ENCODE data around the gene ATXN2. TPM values are rescaled to one million over a fixed set of nuclear protein-coding genes. Genes with fewer than 3 reads are reported as not detected.
A peak's percentile ranks its signal among the peaks of the same experiment; 100 is the strongest.

ATXN2 gene
- total RNA-seq, 3 donors from 2014 or later, result 36.6 to 66.2 (median 64.0) TPM

DNA sequence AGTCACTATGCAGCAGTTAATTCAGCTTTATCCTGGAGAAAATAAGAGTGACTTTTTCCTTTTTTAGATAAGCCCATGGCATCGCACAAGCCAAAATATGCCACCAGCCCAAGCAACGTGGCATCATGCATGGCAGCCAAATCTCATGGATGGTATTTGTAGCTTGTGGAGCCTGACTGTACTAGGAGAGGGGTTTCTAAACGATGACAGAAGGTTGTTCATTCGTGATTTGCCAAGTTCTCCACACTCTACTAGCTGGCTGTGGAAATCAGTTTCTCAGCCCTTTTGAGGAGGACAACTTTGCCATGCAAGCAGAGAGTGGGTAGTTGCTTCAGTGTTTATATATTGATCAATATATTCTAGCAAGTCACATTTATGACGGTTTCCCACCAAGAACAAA is 41.4 kb upstream of the ATXN2 start:
- Histone ChIP-seq H3K4me3 (no peak overlapping the region), H3K27ac (no peak overlapping the region), H3K36me3 (peaks cover 4% of the 10 kb centered on the region), H3K4me1 (peaks cover 0 to 3% of the 10 kb centered on the region in 2 donors), H3K9me3 (no peaks in the 10 kb centered on the region), H3K27me3 (no peaks in the 10 kb centered on the region)
- intact Hi-C loops (cut with DNase I; ENCODE audit: low total_unique reads), result no loop called here
- DNase-seq (ENCODE audit: low spot score in 2 of 2), result no peak
- TF ChIP-seq POLR2A (IDR thresholded peaks at IDR 0.05) (no peak), POLR2AphosphoS5 (IDR thresholded peaks at IDR 0.05) (no peak)
- TF ChIP-seq, protein P1, sequence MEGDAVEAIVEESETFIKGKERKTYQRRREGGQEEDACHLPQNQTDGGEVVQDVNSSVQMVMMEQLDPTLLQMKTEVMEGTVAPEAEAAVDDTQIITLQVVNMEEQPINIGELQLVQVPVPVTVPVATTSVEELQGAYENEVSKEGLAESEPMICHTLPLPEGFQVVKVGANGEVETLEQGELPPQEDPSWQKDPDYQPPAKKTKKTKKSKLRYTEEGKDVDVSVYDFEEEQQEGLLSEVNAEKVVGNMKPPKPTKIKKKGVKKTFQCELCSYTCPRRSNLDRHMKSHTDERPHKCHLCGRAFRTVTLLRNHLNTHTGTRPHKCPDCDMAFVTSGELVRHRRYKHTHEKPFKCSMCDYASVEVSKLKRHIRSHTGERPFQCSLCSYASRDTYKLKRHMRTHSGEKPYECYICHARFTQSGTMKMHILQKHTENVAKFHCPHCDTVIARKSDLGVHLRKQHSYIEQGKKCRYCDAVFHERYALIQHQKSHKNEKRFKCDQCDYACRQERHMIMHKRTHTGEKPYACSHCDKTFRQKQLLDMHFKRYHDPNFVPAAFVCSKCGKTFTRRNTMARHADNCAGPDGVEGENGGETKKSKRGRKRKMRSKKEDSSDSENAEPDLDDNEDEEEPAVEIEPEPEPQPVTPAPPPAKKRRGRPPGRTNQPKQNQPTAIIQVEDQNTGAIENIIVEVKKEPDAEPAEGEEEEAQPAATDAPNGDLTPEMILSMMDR (IDR thresholded peaks at IDR 0.05), result no peak

DNA sequence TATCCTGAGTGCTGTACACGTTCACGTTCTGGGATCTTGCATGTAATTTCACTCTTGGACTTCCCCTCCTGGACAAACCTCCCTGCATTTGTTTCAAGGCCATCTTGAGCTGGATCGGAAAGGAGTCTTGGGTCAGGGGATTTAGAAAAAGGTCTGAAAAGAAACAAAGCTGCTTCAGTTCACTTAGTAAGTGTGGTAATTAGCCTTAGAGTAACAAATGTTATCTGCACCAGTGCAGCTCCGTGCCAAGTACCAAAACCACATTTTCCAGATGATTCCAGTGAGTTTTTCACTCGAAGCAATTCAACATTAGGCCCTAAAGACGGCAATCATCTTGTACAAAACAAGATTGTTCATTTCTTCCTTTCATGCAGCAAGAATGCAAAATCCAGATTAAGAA is 39.4 kb upstream of the ATXN2 start:
- Histone ChIP-seq H3K27ac (no peak overlapping the region), H3K36me3 (no peaks in the 10 kb centered on the region), H3K9me3 (no peaks in the 10 kb centered on the region), H3K4me3 (no peak overlapping the region), H3K27me3 (no peaks in the 10 kb centered on the region), H3K4me1 (peaks cover 0 to 3% of the 10 kb centered on the region in 2 donors)
- intact Hi-C loops (cut with DNase I; ENCODE audit: low total_unique reads), result no loop called here
- no peak for DNase-seq (ENCODE audit: low spot score in 2 of 2)
- TF ChIP-seq POLR2AphosphoS5 (IDR thresholded peaks at IDR 0.05), result no peak
- TF ChIP-seq POLR2A (IDR thresholded peaks at IDR 0.05), result no peak
- TF ChIP-seq, protein P1 (IDR thresholded peaks at IDR 0.05), result no peak

DNA sequence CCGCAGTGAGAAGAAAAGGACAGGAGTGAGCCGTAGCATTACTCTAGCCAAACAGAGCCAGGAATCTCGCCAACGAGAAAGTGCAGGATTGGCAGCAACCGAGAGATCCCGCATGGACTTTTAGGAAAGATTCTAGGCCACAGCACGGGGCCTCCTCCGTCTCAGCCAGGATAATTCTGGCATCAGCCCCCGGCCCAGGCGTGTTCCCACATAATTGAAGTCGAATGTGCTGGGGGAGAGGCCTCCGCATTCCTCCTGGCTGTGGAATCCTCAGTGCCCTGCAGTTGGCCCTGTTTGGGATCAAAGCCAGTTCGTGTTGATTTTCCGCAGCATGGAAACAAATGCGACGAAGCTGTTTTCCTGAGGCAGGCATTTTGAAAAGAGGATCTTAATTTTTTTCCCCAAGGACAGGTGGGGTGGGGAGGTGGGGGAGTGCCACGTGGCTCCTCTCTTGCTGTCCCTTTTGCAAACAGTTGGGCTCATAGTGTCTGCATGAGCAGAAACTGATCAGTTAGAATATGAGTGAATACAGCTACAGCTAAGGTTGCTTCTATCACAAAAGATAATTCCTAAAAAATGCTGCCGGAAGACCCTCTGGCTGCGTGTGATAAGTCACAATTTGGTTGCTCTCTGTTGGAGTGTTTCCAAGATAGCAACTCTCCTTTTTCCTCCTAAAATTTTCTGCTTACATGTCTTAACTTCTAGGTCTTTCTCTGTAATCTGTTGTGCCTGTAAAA is 37.3 kb upstream of the ATXN2 start:
- intact Hi-C loops (cut with DNase I; ENCODE audit: low total_unique reads), result no loop called here
- DNase-seq (ENCODE audit: low spot score in 2 of 2), result peak; percentile 62 to 69
- Histone ChIP-seq H3K27ac (peak overlapping the region; percentile 63 to 88), H3K4me3 (peak overlapping the region in 2 of 3 donors; percentile 9 to 45), H3K9me3 (no peaks in the 10 kb centered on the region), H3K36me3 (no peaks in the 10 kb centered on the region), H3K4me1 (peaks cover 0 to 3% of the 10 kb centered on the region in 2 donors), H3K27me3 (no peaks in the 10 kb centered on the region)
- TF ChIP-seq, protein P1 (IDR thresholded peaks at IDR 0.05), result no peak
- no peak for TF ChIP-seq POLR2A (IDR thresholded peaks at IDR 0.05)
- TF ChIP-seq POLR2AphosphoS5 (IDR thresholded peaks at IDR 0.05), result peak in 2 of 3 donors; percentile 27 to 59

DNA sequence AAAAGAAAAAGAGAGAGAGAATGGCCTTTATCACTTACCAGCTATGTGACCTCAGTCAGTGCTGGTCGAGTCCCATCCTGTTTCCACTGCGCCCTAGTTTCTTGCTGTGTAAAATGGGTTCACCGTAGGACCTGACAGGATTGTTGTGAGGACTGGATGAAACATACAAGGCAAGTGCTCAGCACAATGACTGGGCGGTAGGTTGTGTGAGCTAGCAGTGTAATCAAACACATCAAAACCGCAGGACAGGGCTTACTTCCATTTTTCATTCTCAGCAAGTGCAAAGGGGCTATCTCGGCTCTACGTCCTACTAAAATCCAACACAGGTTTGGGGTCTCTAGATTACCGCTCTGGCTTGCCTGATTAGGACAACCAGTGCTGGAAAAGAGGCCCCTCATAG is 36.4 kb upstream of the ATXN2 start:
- no peak for TF ChIP-seq POLR2A (IDR thresholded peaks at IDR 0.05)
- TF ChIP-seq, protein P1 (IDR thresholded peaks at IDR 0.05), result no peak
- no peak for TF ChIP-seq POLR2AphosphoS5 (IDR thresholded peaks at IDR 0.05)
- no peak overlapping the region for H3K4me3 ChIP-seq
- H3K36me3 ChIP-seq, result no peaks in the 10 kb centered on the region
- H3K27me3 ChIP-seq, result no peaks in the 10 kb centered on the region
- intact Hi-C loops (cut with DNase I; ENCODE audit: low total_unique reads), result no loop called here
- H3K9me3 ChIP-seq, result no peaks in the 10 kb centered on the region
- peaks cover 0 to 3% of the 10 kb centered on the region in 2 donors for H3K4me1 ChIP-seq
- DNase-seq (ENCODE audit: low spot score in 2 of 2), result no peak
- H3K27ac ChIP-seq, result peak overlapping the region; percentile 63 to 88

DNA sequence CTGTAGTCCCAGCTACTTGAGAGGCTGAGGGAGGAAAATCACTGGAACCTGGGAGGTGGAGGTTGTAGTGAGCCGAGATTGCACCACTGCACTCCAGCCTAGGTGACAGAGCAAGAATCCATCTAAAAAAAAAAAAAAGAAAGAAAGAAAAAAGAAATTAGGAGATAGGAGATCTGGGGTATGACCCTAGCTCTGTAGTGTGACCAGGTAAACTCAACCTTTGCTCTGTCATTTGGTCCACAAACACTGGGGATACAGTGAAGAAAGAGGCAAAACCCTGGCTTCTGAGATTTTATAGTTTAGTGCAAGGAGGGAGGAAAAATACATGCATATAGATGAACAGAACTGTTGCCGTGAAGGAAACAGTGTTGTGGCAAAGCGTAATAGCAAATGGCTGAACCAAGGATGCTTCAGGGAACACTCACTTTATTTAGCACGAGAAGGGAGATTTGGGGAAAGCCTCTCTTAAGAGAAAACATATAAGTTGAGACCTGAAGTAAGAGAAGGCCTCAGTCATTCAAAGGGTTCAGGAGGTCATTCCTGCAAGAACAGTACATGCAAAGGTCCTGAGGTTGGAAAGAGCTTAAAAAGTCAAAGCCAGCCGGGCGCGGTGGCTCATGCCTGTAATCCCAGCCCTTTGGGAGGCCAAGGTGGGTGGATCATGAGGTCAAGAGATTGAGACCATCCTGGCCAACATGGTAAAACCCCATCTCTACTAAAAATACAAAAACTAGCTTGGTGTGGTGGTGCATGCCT is 29.6 kb upstream of the ATXN2 start:
- Histone ChIP-seq H3K4me3 (no peak overlapping the region), H3K27ac (no peak overlapping the region), H3K27me3 (no peaks in the 10 kb centered on the region), H3K4me1 (no peaks in the 10 kb centered on the region), H3K36me3 (no peaks in the 10 kb centered on the region), H3K9me3 (no peaks in the 10 kb centered on the region)
- intact Hi-C loops (cut with DNase I; ENCODE audit: low total_unique reads), result no loop called here
- TF ChIP-seq, protein P1 (IDR thresholded peaks at IDR 0.05), result no peak
- TF ChIP-seq POLR2A (IDR thresholded peaks at IDR 0.05), result no peak
- TF ChIP-seq POLR2AphosphoS5 (IDR thresholded peaks at IDR 0.05), result no peak
- DNase-seq (ENCODE audit: low spot score in 2 of 2), result no peak

All from breast epithelium (tissue), 4 donors.